H9 (cell line): ENCODE measurements around the gene ATP11B. TPM values are rescaled to one million over a fixed set of nuclear protein-coding genes. Genes with fewer than 3 reads are reported as not detected.

Experiments used
- DNase-seq: peaks from one replicate; pipeline ENCODE4 v3.0.0-alpha.2; 2017
- H2AFZ ChIP-seq: one replicate; pipeline ENCODE4 v1.6.1; 2013; ENCODE audit warnings: mild to moderate bottlenecking, low read length, control low read depth, moderate library complexity
- H2AK5ac ChIP-seq: 2 replicates; pipeline ENCODE4 v1.6.1; 2013; ENCODE audit warnings: low read length, control low read depth, mixed read lengths; ENCODE audit not compliant: insufficient read length
- H2BK120ac ChIP-seq: one replicate; pipeline ENCODE4 v1.6.1; 2013; ENCODE audit warnings: low read depth, mild to moderate bottlenecking, low read length, control low read depth, inconsistent platforms; ENCODE audit not compliant: poor library complexity, severe bottlenecking
- H2BK12ac ChIP-seq: 2 replicates; pipeline ENCODE4 v1.6.1; 2013; ENCODE audit warnings: low read length, control low read depth, mixed read lengths, low read depth; ENCODE audit not compliant: insufficient read length
- H2BK15ac ChIP-seq: 2 replicates; pipeline ENCODE4 v1.6.1; 2013; ENCODE audit warnings: low read depth, low read length, control low read depth
- H2BK20ac ChIP-seq: one replicate; pipeline ENCODE4 v1.6.1; 2013; ENCODE audit warnings: low read depth, mild to moderate bottlenecking, low read length, control low read depth, inconsistent platforms; ENCODE audit not compliant: poor library complexity, severe bottlenecking
- H2BK5ac ChIP-seq: 2 replicates; pipeline ENCODE4 v1.6.1; 2013; ENCODE audit warnings: low read length, control low read depth, mixed read lengths; ENCODE audit not compliant: insufficient read length
- H3K14ac ChIP-seq: 2 replicates; pipeline ENCODE4 v1.6.1; 2013; ENCODE audit warnings: low read length, control low read depth; ENCODE audit not compliant: insufficient read depth
- H3K18ac ChIP-seq: 2 replicates; pipeline ENCODE4 v1.6.1; 2013; ENCODE audit warnings: low read depth, mild to moderate bottlenecking, mixed read lengths, low read length, control low read depth; ENCODE audit not compliant: insufficient read length
- H3K23ac ChIP-seq: 2 replicates; pipeline ENCODE4 v1.6.1; 2013; ENCODE audit warnings: low read length, control low read depth, mixed read lengths, low read depth; ENCODE audit not compliant: insufficient read length
- H3K23me2 ChIP-seq: 2 replicates; pipeline ENCODE4 v1.6.1; 2013; ENCODE audit warnings: low read depth, mild to moderate bottlenecking, mixed read lengths, low read length, control low read depth; ENCODE audit not compliant: insufficient read length, poor library complexity, severe bottlenecking
- H3K27ac ChIP-seq: 2 replicates; pipeline ENCODE4 v1.5.1; 2013; ENCODE audit warnings: low read length, control low read depth, mixed read lengths, low read depth; ENCODE audit not compliant: insufficient read length
- H3K27me3 ChIP-seq: 2 replicates; pipeline ENCODE4 v1.6.1; 2013; ENCODE audit warnings: low read length, control low read depth, inconsistent platforms; ENCODE audit not compliant: insufficient read depth
- H3K4ac ChIP-seq: 2 replicates; pipeline ENCODE4 v1.6.1; 2013; ENCODE audit warnings: low read depth, mild to moderate bottlenecking, control low read depth, inconsistent platforms, low read length, moderate library complexity
- H3K4me1 ChIP-seq: 2 replicates; pipeline ENCODE4 v1.6.1; 2013; ENCODE audit warnings: low read length, control low read depth, inconsistent platforms; ENCODE audit not compliant: insufficient read depth
- H3K4me2 ChIP-seq: 2 replicates; pipeline ENCODE4 v1.6.1; 2013; ENCODE audit warnings: low read length, control low read depth, mixed read lengths; ENCODE audit not compliant: insufficient read length, insufficient read depth
- H3K56ac ChIP-seq: 2 replicates; pipeline ENCODE4 v1.6.1; 2013; ENCODE audit warnings: low read depth, mild to moderate bottlenecking, mixed read lengths, low read length, control low read depth; ENCODE audit not compliant: insufficient read length
- H3K79me1 ChIP-seq: 2 replicates; pipeline ENCODE4 v1.6.1; 2013; ENCODE audit warnings: low read depth, mild to moderate bottlenecking, moderate library complexity, low read length, control low read depth, inconsistent platforms; ENCODE audit not compliant: insufficient read depth, poor library complexity, severe bottlenecking
- H3K79me2 ChIP-seq: 2 replicates; pipeline ENCODE4 v1.6.1; 2013; ENCODE audit warnings: low read length, control low read depth, inconsistent platforms; ENCODE audit not compliant: insufficient read depth
- H3K9ac ChIP-seq: 2 replicates; pipeline ENCODE4 v1.6.1; 2013; ENCODE audit warnings: low read length, control low read depth, mixed read lengths; ENCODE audit not compliant: insufficient read length; ENCODE audit errors: extremely low read depth
- H3K9me3 ChIP-seq: one replicate; pipeline ENCODE4 v1.6.1; 2013; ENCODE audit warnings: low read depth, low read length, inconsistent platforms; ENCODE audit not compliant: control insufficient read depth
- H3T11ph ChIP-seq: one replicate; pipeline ENCODE4 v1.6.1; 2013; ENCODE audit warnings: mild to moderate bottlenecking, low read length, control low read depth, inconsistent platforms
- H4K20me1 ChIP-seq: one replicate; pipeline ENCODE4 v1.6.1; 2013; ENCODE audit not compliant: control insufficient read depth, insufficient read length, insufficient read depth
- H4K5ac ChIP-seq: 2 replicates; pipeline ENCODE4 v1.6.1; 2013; ENCODE audit warnings: low read depth, mild to moderate bottlenecking, mixed read lengths, low read length, control low read depth; ENCODE audit not compliant: insufficient read length
- H4K8ac ChIP-seq: replicated peaks from 2 replicates; pipeline ENCODE4 v1.6.1; 2013; ENCODE audit warnings: low read length, control low read depth, mixed read lengths, low read depth; ENCODE audit not compliant: insufficient read length
- H4K91ac ChIP-seq: 2 replicates; pipeline ENCODE4 v1.6.1; 2013; ENCODE audit warnings: low read depth, mild to moderate bottlenecking, moderate library complexity, mixed read lengths, low read length, control low read depth; ENCODE audit not compliant: insufficient read length
- H3K27ac Mint-ChIP-seq, 3 experiments: 2 replicates in 2 of 3; 3 replicates in 1 of 3; pipeline ENCODE4 v1.8.0; 2020 to 2021; ENCODE audit warnings: mixed read lengths in 3 of 3, mild to moderate bottlenecking in 1 of 3, moderate library complexity in 1 of 3
- H3K27me3 Mint-ChIP-seq: 2 replicates; pipeline ENCODE4 v1.8.0; 2021; ENCODE audit warnings: low read depth, mild to moderate bottlenecking, moderate library complexity, mixed read lengths
- H3K36me3 Mint-ChIP-seq, 3 experiments: 2 replicates in 2 of 3; 3 replicates in 1 of 3; pipeline ENCODE4 v1.8.0; 2020 to 2021; ENCODE audit warnings: low read depth in 3 of 3, mixed read lengths in 3 of 3; ENCODE audit not compliant: insufficient read depth in 1 of 3
- H3K4me1 Mint-ChIP-seq, 2 experiments: 2 replicates each; pipeline ENCODE4 v1.8.0; 2020; ENCODE audit warnings: mixed read lengths in 2 of 2
- H3K4me3 Mint-ChIP-seq, 2 experiments: 2 replicates in 1 of 2; 3 replicates in 1 of 2; pipeline ENCODE4 v1.8.0; 2020 to 2021; ENCODE audit warnings: mild to moderate bottlenecking in 2 of 2, mixed read lengths in 2 of 2, moderate library complexity in 1 of 2
- H3K9me3 Mint-ChIP-seq, 2 experiments: 2 replicates in 1 of 2; 3 replicates in 1 of 2; pipeline ENCODE4 v1.8.0; 2020; ENCODE audit warnings: mild to moderate bottlenecking in 2 of 2, mixed read lengths in 2 of 2, moderate library complexity in 1 of 2
- CTCF ChIP-seq: fragments of 200-600 bp; sonication (generic); conservative IDR thresholded peaks from 3 replicates; pipeline ENCODE4 v1.8.0; 2021; ENCODE audit warnings: antibody characterized with exemption, mild to moderate bottlenecking
- WGBS: extraction: QIAGEN DNeasy Blood & Tissue Kit; methylation state at CpG from one replicate; pipeline ENCODE4 v1.1.7; 2013; ENCODE audit warnings: missing lambda C conversion rate, low lambda C conversion rate, mixed read lengths; ENCODE audit not compliant: insufficient read length; ENCODE audit errors: extremely low coverage; 5-methylcytosine and 5-hydroxymethylcytosine counted together
- total RNA-seq: library from RNA; stranded (reverse); gene quantifications from 2 replicates; pipeline ENCODE4 v1.2.1, GENCODE V29; 2021

Gene ATP11B
- total RNA-seq, 1 experiment from 2014 or later: 30.0 TPM

GRCh38 chr3:182912474-182912873 lies 119.2 kb downstream of the ATP11B start:
- Histone ChIP-seq H4K20me1 (no peaks in the 10 kb centered on the region), H3K4me2 (no peak overlapping the region), H3K56ac (no peak overlapping the region), H3K18ac (no peak overlapping the region), H2BK120ac (no peak overlapping the region), H3K4me1 (no peaks in the 10 kb centered on the region), H4K8ac (no peak overlapping the region), H4K91ac (no peak overlapping the region), H3K27ac (no peak overlapping the region), H3K9me3 (no peaks in the 10 kb centered on the region), H2AK5ac (no peak overlapping the region), H3K79me2 (no peaks in the 10 kb centered on the region), H2BK20ac (no peak overlapping the region), H3K4ac (no peak overlapping the region), H2AFZ (no peak overlapping the region), H3K14ac (no peak overlapping the region), H2BK15ac (no peak overlapping the region), H2BK12ac (no peak overlapping the region), H3K23me2 (no peaks in the 10 kb centered on the region), H2BK5ac (no peak overlapping the region), H4K5ac (no peak overlapping the region), H3K9ac (no peak overlapping the region), H3T11ph (no peak overlapping the region), H3K27me3 (no peaks in the 10 kb centered on the region), H3K79me1 (no peaks in the 10 kb centered on the region), H3K23ac (no peak overlapping the region)
- Mint-ChIP-seq H3K9me3 (no peaks in the 10 kb centered on the region), H3K4me3 (no peak overlapping the region), H3K36me3 (no peaks in the 10 kb centered on the region), H3K4me1 (peaks cover 8 to 12% of the 10 kb centered on the region in 2 experiments), H3K27me3 (no peaks in the 10 kb centered on the region), H3K27ac (0 out of 7 replicates have a peak overlapping the region, but pooled peaks of 1 of the 3 experiments have one; percentile 13)
- no CpG with 5 or more reads among the region's 5 CpGs for WGBS
- DNase-seq: no peak
- TF ChIP-seq CTCF: no peak
